NT2/D1 (cell line): ENCODE data around the gene ZNF71.

ENCODE experiments used
- SUZ12 ChIP-seq: IDR thresholded peaks from 2 replicates; pipeline ENCODE4 v1.6.1; 2011; ENCODE audit not compliant: insufficient read length, insufficient read depth; ENCODE audit errors: extremely low read depth
- YY1 ChIP-seq: IDR thresholded peaks from 2 replicates; pipeline ENCODE4 v1.6.1; 2011; ENCODE audit not compliant: insufficient read length, insufficient read depth
- ZNF274 ChIP-seq: IDR thresholded peaks from 2 replicates; pipeline ENCODE4 v1.6.1; 2011; ENCODE audit warnings: mild to moderate bottlenecking, low read depth, low read length

DNA sequence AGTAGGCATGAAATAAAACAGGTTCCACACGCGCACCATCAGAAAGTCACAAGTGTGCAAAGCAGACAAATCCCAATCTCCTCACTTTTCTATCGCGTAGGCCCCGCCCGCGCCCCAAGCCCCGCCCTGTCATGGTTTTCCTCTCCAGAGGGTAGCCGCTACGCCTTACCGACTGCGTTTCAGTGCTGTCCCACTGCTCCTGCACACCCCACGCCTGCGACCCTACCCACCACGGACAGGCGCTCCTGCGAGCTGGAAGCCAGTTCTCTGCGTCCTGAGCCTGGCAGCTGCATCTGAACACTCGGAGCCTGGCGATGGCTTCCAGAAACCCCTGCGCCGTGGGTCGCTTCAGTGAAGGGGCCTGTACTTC is 28.2 kb upstream of the ZNF71 start:
- TF ChIP-seq ZNF274 (no peak), YY1 (no peak), SUZ12 (no peak)
